Parathyroid adenoma (tissue), 2 donors: Measurements from ENCODE around the gene TBC1D22A.

Experiments
- H2AFZ ChIP-seq: fragments of 300-600 bp; sonication (generic); one replicate; pipeline ENCODE4 v1.7.0; 2017; ENCODE audit warnings: antibody characterized with exemption, mild to moderate bottlenecking
- H3K27ac ChIP-seq: fragments of 300-600 bp; sonication (generic); one replicate; pipeline ENCODE4 v1.7.0; 2017
- H3K27me3 ChIP-seq: fragments of 300-600 bp; sonication (generic); one replicate; pipeline ENCODE4 v1.7.0; 2017; ENCODE audit warnings: low read length; ENCODE audit not compliant: control insufficient read depth, insufficient read depth
- H3K36me3 ChIP-seq: fragments of 300-600 bp; sonication (generic); one replicate; pipeline ENCODE4 v1.7.0; 2017; ENCODE audit warnings: low read length; ENCODE audit not compliant: control insufficient read depth, insufficient read depth
- H3K4me1 ChIP-seq: fragments of 300-600 bp; sonication (generic); one replicate; pipeline ENCODE4 v1.7.0; 2017; ENCODE audit warnings: control low read depth
- H3K4me2 ChIP-seq: fragments of 300-600 bp; sonication (generic); one replicate; pipeline ENCODE4 v1.7.0; 2017; ENCODE audit warnings: low read length
- H3K4me3 ChIP-seq: fragments of 300-600 bp; sonication (generic); one replicate; pipeline ENCODE4 v1.7.0; 2017; ENCODE audit warnings: low read depth, low read length
- H3K79me2 ChIP-seq: fragments of 300-600 bp; sonication (generic); one replicate; pipeline ENCODE4 v1.7.0; 2017; ENCODE audit warnings: control low read depth
- H3K9ac ChIP-seq: fragments of 300-600 bp; sonication (generic); one replicate; pipeline ENCODE4 v1.7.0; 2017; ENCODE audit warnings: mild to moderate bottlenecking
- H3K9me3 ChIP-seq: fragments of 300-600 bp; sonication (generic); one replicate; pipeline ENCODE4 v1.7.0; 2017; ENCODE audit warnings: low read length; ENCODE audit not compliant: control insufficient read depth
- TF ChIP-seq, protein P1 (sequence below): fragments of 300-600 bp; sonication (generic); IDR thresholded peaks from one replicate; pipeline ENCODE4 v1.7.0; 2017; ENCODE audit warnings: antibody characterized with exemption, mild to moderate bottlenecking
- donor health status: primary hyperparathyroidism.

TBC1D22A gene

DNA sequence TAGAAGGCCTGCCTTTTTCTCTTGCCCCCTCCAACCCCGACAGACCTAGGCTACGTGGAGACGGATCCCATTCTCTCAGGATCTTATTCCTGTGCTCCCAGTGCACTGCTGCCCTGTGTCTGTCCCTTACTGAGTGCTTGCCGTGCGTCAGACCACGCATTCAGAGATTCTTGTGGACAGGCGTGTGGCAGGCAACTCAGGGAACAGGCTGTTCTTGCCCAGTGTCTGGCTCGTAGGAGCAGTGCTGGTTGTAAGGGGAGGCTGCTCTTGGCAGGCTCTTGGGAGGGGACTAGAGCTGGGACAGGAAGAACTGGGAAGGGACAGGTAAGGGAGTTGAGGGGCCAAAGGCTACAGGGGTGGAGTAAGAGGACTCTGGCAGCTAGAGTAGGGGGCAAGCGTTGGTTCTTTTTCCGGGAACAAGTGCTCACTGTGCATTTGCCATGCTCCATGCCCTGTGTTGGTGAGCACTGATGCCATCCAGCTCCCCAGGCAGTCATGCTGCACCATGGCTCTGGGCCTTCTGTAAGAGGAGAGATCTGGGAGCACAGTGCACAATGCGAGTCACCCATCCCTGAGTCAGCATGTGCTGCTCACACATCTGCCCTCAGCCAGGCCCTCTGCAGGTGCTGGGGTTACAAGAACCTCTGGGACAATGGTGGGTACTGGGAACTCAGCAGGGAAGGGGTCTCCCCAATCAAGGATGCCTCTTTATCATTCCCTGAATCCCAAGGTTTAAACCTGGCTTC is 119.1 kb downstream of the TBC1D22A start:
- H3K27ac ChIP-seq: no peak overlapping the region

DNA sequence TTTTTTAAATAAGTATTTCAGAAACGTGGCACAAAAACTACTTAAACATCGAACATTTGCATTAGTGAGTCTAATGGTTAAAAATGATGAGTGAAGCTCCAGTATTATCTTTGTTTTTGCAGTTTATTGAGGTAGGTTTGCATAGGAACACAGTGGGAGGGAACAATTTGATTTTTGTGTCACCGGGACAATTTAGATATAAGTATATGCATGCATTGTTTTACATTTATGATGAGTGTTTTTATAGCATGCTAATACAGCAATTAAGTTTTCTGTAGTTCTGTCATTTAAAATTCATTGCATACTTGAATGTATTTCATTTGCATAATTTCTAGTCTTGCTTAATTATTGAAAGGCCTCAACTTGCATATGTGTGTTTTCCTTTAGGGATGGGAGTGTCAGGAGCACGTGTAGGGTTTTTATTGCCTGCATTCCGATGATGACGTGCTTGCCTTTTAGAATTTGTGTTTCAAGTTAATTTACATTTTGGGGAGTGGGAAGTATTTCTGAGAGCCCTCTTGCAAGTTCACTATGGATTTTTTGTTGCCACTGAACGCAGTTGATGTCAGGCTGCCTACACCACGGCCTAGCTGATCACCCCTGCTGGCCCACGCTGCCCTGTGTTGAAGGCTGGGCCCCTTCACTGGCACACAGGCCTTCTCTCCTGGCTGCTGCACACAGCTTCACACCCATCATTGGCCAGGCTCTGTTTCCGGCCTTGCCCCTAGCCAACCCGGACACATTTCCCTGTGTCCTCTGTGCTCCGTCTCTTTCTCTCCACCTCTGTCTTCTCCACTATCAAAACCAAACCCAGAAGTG is 120.9 kb downstream of the TBC1D22A start:
- H3K36me3 ChIP-seq: no peaks in the 10 kb centered on the region
- no peaks in the 10 kb centered on the region for H3K79me2 ChIP-seq
- no peak overlapping the region for H2AFZ ChIP-seq
- no peak overlapping the region for H3K4me3 ChIP-seq
- H3K4me1 ChIP-seq: no peaks in the 10 kb centered on the region
- H3K27me3 ChIP-seq: no peaks in the 10 kb centered on the region
- no peak overlapping the region for H3K4me2 ChIP-seq
- no peak overlapping the region for H3K9ac ChIP-seq
- no peak overlapping the region for H3K27ac ChIP-seq
- TF ChIP-seq, protein P1, sequence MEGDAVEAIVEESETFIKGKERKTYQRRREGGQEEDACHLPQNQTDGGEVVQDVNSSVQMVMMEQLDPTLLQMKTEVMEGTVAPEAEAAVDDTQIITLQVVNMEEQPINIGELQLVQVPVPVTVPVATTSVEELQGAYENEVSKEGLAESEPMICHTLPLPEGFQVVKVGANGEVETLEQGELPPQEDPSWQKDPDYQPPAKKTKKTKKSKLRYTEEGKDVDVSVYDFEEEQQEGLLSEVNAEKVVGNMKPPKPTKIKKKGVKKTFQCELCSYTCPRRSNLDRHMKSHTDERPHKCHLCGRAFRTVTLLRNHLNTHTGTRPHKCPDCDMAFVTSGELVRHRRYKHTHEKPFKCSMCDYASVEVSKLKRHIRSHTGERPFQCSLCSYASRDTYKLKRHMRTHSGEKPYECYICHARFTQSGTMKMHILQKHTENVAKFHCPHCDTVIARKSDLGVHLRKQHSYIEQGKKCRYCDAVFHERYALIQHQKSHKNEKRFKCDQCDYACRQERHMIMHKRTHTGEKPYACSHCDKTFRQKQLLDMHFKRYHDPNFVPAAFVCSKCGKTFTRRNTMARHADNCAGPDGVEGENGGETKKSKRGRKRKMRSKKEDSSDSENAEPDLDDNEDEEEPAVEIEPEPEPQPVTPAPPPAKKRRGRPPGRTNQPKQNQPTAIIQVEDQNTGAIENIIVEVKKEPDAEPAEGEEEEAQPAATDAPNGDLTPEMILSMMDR: no peak
- H3K9me3 ChIP-seq: no peaks in the 10 kb centered on the region

More for the DNA sequence above, 119.1 kb downstream of the TBC1D22A start:
- TF ChIP-seq, protein P1: no peak
- no peak overlapping the region for H3K4me3 ChIP-seq
- no peak overlapping the region for H3K9ac ChIP-seq
- H3K79me2 ChIP-seq: no peaks in the 10 kb centered on the region
- no peak overlapping the region for H2AFZ ChIP-seq
- no peaks in the 10 kb centered on the region for H3K9me3 ChIP-seq
- no peaks in the 10 kb centered on the region for H3K27me3 ChIP-seq
- no peaks in the 10 kb centered on the region for H3K36me3 ChIP-seq
- no peaks in the 10 kb centered on the region for H3K4me1 ChIP-seq
- no peak overlapping the region for H3K4me2 ChIP-seq

DNA sequence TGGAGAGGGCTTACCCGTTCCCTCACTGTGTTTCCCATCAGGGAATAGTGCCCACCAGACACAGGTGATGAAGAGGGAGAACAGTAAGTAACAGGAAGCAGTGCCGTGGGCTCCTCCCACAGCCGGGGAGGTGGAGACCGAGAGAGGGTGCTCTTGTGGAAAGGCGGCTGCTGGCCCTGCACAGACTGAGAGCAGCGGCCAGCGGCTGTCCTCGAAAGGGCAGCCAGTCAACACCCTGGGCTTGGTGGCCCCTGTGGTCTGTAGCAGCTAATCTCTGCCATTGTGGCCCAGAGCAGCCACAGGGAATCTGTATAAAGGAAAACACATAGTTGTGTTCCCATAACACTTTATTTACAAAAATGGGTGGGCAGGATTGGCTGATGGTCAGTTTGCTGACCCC is 121.9 kb downstream of the TBC1D22A start:
- TF ChIP-seq, protein P1: no peak
- Histone ChIP-seq H3K36me3 (no peaks in the 10 kb centered on the region), H3K27me3 (no peaks in the 10 kb centered on the region), H3K9me3 (no peaks in the 10 kb centered on the region), H2AFZ (no peak overlapping the region), H3K4me1 (no peaks in the 10 kb centered on the region), H3K27ac (no peak overlapping the region), H3K4me3 (no peak overlapping the region), H3K79me2 (no peaks in the 10 kb centered on the region), H3K4me2 (no peak overlapping the region), H3K9ac (no peak overlapping the region)

DNA sequence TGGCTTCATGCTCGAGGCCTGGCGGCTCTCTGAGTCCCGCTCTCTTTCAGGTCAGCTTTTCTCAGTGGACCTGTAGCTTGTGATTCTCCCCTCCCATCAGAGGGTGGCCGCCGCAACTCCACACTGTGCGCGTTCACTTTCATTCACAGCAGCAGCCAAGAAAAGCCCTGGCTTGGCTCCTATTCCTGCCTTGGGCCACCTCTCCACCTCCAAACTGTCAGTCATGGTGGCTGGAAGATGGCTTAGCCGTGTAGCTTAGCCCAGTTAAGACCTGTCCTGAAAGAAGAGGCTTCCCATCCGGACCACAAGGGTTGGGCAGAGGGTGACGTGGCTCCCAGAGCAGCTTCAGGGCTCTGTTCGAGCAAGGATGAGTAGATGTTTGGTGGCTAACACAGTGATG is 125.5 kb downstream of the TBC1D22A start:
- no peaks in the 10 kb centered on the region for H3K9me3 ChIP-seq
- no peak overlapping the region for H3K4me2 ChIP-seq
- no peaks in the 10 kb centered on the region for H3K27me3 ChIP-seq
- H3K9ac ChIP-seq: no peak overlapping the region
- H3K4me1 ChIP-seq: no peaks in the 10 kb centered on the region
- TF ChIP-seq, protein P1: no peak
- H3K27ac ChIP-seq: no peak overlapping the region
- H2AFZ ChIP-seq: no peak overlapping the region
- no peak overlapping the region for H3K4me3 ChIP-seq
- no peaks in the 10 kb centered on the region for H3K36me3 ChIP-seq
- H3K79me2 ChIP-seq: no peaks in the 10 kb centered on the region
